Measurements from ENCODE around the gene HSD17B11.
"Not testable (repeated sequence)": the region's sequence is repeated elsewhere in the genome, so short reads cannot be mapped to it uniquely, and the experiment has no call there.

Gene HSD17B11

DNA sequence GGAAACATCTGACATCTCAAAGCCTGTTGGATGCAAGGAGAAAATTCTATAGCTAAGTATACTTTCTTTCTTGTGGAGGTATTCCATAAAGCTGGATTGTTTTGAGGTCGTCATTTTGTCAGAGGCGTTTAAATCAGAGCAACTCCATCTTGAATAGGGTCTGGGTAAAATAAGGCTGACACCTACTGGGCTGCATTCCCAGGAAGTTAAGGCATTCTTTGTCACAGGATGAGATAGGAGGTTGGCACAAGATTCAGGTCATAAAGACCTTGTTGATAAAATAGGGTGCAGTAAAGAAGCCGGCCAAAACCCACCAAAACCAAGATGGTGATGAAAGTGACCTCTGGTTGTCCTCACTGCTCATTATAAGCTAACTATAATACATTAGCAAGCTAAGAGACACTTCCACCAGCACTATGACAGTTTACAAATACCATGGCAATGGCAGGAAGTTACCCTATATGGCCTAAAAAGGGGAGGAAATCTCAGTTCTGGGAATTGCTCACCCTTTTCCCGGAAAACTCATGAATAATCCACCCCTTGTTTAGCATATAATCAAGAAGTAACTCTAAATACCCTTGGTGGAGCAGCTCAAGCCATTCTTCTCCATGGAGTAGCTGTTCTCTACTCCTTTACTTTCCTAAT lies 80.2 kb downstream of the HSD17B11 start:
- Mint-ChIP-seq H3K27ac (ENCODE audit: low read depth) (no peak overlapping the region), H3K27me3 (no peaks in the 10 kb centered on the region), H3K36me3 (ENCODE audit: insufficient read depth) (no peaks in the 10 kb centered on the region), H3K9me3 (no peaks in the 10 kb centered on the region), H3K4me1 (no peaks in the 10 kb centered on the region), H3K4me3 (no peak overlapping the region)
- DNase-seq (ENCODE audit: low spot score in 2 of 2) (no peak), ATAC-seq (replicated peaks; ENCODE audit: extremely low read depth, poor library complexity, severe bottlenecking) (no peak)

DNA sequence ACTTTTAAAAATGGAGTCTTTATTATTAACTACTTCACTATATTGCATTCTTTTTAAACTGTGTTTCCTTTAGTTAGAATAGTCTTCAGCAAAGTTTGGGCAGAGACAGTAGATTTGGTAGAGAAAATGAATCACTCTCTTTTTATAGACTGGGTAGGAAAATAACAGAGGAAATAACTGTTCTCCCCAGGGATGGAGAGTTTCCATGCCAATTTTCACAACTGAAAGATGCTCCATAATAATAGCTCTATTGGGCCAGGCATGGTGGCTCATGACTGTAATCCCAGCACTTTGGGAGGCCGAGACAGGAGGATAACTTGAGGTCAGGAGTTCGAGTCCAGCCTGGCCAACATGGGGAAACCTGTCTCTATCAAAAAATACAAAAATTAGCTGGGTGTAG lies 81.4 kb downstream of the HSD17B11 start:
- no peaks in the 10 kb centered on the region for H3K9me3 Mint-ChIP-seq
- no peak overlapping the region for H3K27ac Mint-ChIP-seq (ENCODE audit: low read depth)
- ATAC-seq (replicated peaks; ENCODE audit: extremely low read depth, poor library complexity, severe bottlenecking) (no peak), DNase-seq (ENCODE audit: low spot score in 2 of 2) (no peak)
- no peak overlapping the region for H3K4me3 Mint-ChIP-seq
- H3K4me1 Mint-ChIP-seq: no peaks in the 10 kb centered on the region
- no peaks in the 10 kb centered on the region for H3K27me3 Mint-ChIP-seq
- H3K36me3 Mint-ChIP-seq (ENCODE audit: insufficient read depth): no peaks in the 10 kb centered on the region

DNA sequence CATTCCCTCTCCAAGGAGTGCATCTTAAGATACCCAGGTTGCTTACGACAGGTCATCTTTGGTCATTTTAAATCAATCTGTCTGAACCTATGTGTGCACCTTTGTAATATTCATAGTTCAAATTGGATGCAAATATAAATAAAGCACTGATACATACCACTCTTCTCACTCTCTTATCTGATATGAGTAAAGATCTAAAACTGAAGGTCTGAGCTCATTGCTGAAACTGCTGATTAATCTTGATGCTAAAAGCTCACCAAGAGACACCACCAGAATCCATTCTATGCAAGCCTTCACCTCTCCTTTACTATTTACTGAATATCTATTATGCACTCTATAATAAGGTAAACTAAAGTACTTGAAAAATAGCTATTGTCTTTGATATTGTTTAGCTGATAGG lies 84.9 kb downstream of the HSD17B11 start:
- H3K27ac Mint-ChIP-seq (ENCODE audit: low read depth): no peak overlapping the region
- H3K4me3 Mint-ChIP-seq: no peak overlapping the region
- ATAC-seq (replicated peaks; ENCODE audit: extremely low read depth, poor library complexity, severe bottlenecking): no peak
- no peaks in the 10 kb centered on the region for H3K4me1 Mint-ChIP-seq
- DNase-seq (ENCODE audit: low spot score in 2 of 2): no peak
- H3K27me3 Mint-ChIP-seq: peaks cover 4% of the 10 kb centered on the region
- peaks cover 1% of the 10 kb centered on the region for H3K36me3 Mint-ChIP-seq (ENCODE audit: insufficient read depth)
- no peaks in the 10 kb centered on the region for H3K9me3 Mint-ChIP-seq

DNA sequence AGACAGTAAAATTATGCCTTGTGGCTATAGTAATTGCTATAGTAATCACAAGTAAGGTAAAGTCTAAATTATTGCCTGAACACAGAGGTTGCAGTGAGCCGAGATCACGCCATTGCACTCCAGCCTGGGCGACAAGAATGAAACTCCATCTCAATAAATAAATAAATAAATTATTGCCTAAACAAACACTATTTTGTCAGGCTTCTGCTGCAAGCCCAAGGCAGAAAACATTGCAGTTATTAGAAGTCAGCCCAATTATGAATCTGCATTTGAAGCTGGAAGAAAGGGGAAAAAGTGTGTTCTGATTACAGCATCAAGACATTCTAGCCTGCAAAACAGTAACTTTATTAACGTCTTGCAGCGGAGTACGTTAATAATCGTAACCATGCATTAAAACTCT lies 85.4 kb downstream of the HSD17B11 start:
- H3K4me1 Mint-ChIP-seq: no peaks in the 10 kb centered on the region

GRCh38 chr4:87304745-87305432 lies 86.1 kb downstream of the HSD17B11 start:
- H3K27ac Mint-ChIP-seq (ENCODE audit: low read depth): no peak overlapping the region

More for the DNA sequence above, 85.4 kb downstream of the HSD17B11 start:
- no peak overlapping the region for H3K27ac Mint-ChIP-seq (ENCODE audit: low read depth)
- no peak for DNase-seq (ENCODE audit: low spot score in 2 of 2)
- no peaks in the 10 kb centered on the region for H3K9me3 Mint-ChIP-seq
- H3K36me3 Mint-ChIP-seq (ENCODE audit: insufficient read depth): peaks cover 1% of the 10 kb centered on the region
- no peak overlapping the region for H3K4me3 Mint-ChIP-seq
- ATAC-seq (replicated peaks; ENCODE audit: extremely low read depth, poor library complexity, severe bottlenecking): no peak
- peaks cover 7% of the 10 kb centered on the region for H3K27me3 Mint-ChIP-seq

DNA sequence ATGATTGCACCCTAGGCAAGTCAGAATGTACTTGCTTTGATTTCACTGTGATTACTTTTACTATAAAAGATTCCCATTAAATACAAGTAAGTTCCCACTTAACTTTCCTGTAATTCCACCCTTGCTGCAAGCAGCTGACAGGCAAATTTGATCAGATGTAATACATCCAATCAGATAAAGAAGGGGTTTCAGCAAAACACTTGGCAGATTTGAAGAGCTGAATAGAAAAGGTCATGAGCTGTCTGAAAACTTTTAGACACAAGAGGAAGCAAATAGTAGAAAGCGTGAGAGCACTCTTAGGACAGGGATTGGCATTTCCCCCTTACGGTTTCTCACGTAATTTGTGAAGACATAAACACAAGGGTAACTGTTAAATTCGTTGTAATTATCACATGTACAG lies 91.1 kb downstream of the HSD17B11 start:
- no peak overlapping the region for H3K27ac Mint-ChIP-seq (ENCODE audit: low read depth)
- no peak for ATAC-seq (replicated peaks; ENCODE audit: extremely low read depth, poor library complexity, severe bottlenecking)
- no peak for DNase-seq (ENCODE audit: low spot score in 2 of 2)
- peaks cover 7% of the 10 kb centered on the region for H3K27me3 Mint-ChIP-seq
- H3K9me3 Mint-ChIP-seq: peaks cover 3% of the 10 kb centered on the region
- no peaks in the 10 kb centered on the region for H3K4me1 Mint-ChIP-seq
- H3K36me3 Mint-ChIP-seq (ENCODE audit: insufficient read depth): peaks cover 1% of the 10 kb centered on the region
- H3K4me3 Mint-ChIP-seq: no peak overlapping the region

More at GRCh38 chr4:87304745-87305432, 86.1 kb downstream of the HSD17B11 start:
- Mint-ChIP-seq H3K36me3 (ENCODE audit: insufficient read depth) (peaks cover 1% of the 10 kb centered on the region), H3K4me3 (no peak overlapping the region), H3K9me3 (no peaks in the 10 kb centered on the region), H3K27me3 (peaks cover 7% of the 10 kb centered on the region), H3K4me1 (no peaks in the 10 kb centered on the region)
- ATAC-seq (replicated peaks; ENCODE audit: extremely low read depth, poor library complexity, severe bottlenecking): no peak
- DNase-seq (ENCODE audit: low spot score in 2 of 2): no peak

DNA sequence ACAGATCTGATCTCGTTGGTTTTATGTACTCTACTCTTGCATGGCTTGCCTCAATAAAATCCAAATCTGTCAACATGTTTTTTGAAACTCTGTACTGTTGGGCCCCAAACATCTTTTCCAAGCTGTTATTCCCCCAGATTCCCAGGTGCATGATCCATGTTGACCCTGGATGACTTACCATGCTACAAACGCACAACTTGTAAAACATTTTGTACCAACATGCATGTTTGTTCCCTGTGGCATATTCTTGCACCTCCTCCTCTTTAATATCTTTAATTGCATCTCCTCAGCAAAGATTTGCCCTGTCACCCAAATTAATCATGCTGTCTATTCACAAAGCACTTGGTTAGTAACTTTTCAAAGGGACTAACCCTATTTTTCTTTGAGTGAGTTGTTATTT lies 92.6 kb downstream of the HSD17B11 start:
- ATAC-seq (replicated peaks; ENCODE audit: extremely low read depth, poor library complexity, severe bottlenecking): no peak
- H3K4me1 Mint-ChIP-seq: no peaks in the 10 kb centered on the region
- peaks cover 7% of the 10 kb centered on the region for H3K27me3 Mint-ChIP-seq
- no peak for DNase-seq (ENCODE audit: low spot score in 2 of 2)
- H3K36me3 Mint-ChIP-seq (ENCODE audit: insufficient read depth): no peaks in the 10 kb centered on the region
- no peak overlapping the region for H3K4me3 Mint-ChIP-seq
- peaks cover 13% of the 10 kb centered on the region for H3K9me3 Mint-ChIP-seq
- no peak overlapping the region for H3K27ac Mint-ChIP-seq (ENCODE audit: low read depth)

- not testable (repeated sequence) for H3K4me1 Mint-ChIP-seq; H3K4me3 Mint-ChIP-seq; ATAC-seq (replicated peaks; ENCODE audit: extremely low read depth, poor library complexity, severe bottlenecking); H3K36me3 Mint-ChIP-seq (ENCODE audit: insufficient read depth); DNase-seq (ENCODE audit: low spot score in 2 of 2); H3K27me3 Mint-ChIP-seq; H3K27ac Mint-ChIP-seq (ENCODE audit: low read depth)
- H3K9me3 Mint-ChIP-seq: peaks cover 14% of the 10 kb centered on the region
Measured at GRCh38 chr4:87294911-87295310, 96.1 kb downstream of the HSD17B11 start.

- H3K9me3 Mint-ChIP-seq: peaks cover 14% of the 10 kb centered on the region
- not testable (repeated sequence) for H3K27me3 Mint-ChIP-seq; H3K4me3 Mint-ChIP-seq; ATAC-seq (replicated peaks; ENCODE audit: extremely low read depth, poor library complexity, severe bottlenecking); H3K36me3 Mint-ChIP-seq (ENCODE audit: insufficient read depth); H3K27ac Mint-ChIP-seq (ENCODE audit: low read depth); DNase-seq (ENCODE audit: low spot score in 2 of 2); H3K4me1 Mint-ChIP-seq
Measured at GRCh38 chr4:87293889-87294288, 97.1 kb downstream of the HSD17B11 start.

DNA sequence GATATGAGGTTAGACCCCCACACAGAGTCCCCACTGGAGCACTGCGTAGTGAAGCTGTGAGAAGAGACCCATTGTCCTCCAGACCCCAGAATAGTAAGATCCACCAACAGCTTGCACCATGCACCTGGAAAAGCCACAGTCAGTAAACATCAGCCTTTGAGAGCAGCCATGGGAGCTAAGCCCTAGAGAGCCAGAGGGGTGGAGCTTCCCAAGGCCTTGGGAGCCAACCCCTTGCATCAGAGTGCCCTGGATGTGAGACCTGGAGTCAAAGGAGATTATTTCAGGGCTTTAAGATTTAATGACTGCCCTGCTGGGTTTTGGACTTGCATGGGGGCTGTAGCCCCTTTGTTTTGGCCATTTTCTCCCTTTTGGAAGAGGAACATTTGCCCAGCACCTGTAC lies 104.0 kb downstream of the HSD17B11 start:
- no peaks in the 10 kb centered on the region for H3K27me3 Mint-ChIP-seq
- ATAC-seq (replicated peaks; ENCODE audit: extremely low read depth, poor library complexity, severe bottlenecking) (no peak), DNase-seq (ENCODE audit: low spot score in 2 of 2) (no peak)
- no peak overlapping the region for H3K27ac Mint-ChIP-seq (ENCODE audit: low read depth)
- peaks cover 2% of the 10 kb centered on the region for H3K36me3 Mint-ChIP-seq (ENCODE audit: insufficient read depth)
- H3K9me3 Mint-ChIP-seq: peaks cover 20% of the 10 kb centered on the region
- H3K4me1 Mint-ChIP-seq: no peaks in the 10 kb centered on the region
- no peak overlapping the region for H3K4me3 Mint-ChIP-seq

Measured in central memory CD8-positive, alpha-beta T cell (primary cell).